ENCODE data around the gene INTS11. TPM values are rescaled to one million over a fixed set of nuclear protein-coding genes. Genes with fewer than 3 reads are reported as not detected.
A peak's percentile ranks its signal among the peaks of the same experiment; 100 is the strongest.

INTS11 gene
- total RNA-seq, 1 experiment from 2014 or later: 142 TPM

DNA sequence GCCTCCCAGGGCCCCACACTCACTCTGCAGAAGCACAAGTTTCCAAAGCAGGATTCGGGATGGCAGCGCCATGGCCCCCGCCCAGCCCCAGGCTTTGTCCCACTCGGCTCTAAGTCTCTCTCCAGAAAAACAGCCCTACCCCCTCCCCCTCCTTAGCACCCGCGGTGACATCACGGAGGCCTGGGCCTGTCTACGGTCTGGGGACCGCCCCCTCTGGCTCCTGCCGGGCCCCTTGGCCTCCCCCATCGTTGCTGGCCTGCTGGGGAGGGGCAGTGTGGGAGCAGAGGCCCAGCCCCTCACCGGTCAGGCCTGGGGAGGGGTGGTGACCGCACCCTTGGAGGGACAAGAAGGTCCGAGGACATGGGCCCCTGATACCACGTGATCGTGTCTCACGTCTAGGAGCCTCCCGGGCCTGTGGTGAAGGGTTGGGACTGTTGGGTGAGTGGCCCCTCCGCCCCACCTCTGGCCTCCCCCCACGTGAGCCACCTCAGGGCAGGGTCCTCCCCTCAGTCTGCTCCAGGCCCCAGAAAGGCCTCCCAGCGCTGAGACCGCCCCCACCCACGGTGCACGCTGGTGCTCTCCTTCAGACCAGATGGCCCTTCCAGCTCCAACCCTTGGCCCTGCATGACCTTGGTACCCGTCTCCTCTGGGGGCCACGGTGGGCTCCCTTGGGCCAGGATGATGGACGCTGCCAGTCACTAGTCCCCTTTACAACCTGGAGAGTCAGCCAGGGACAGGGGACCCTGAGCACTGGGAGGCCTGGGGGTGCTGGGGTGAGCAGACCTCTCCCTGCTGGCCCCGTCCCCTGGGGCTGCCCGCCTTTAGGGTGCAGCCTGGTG lies 34.2 kb upstream of the INTS11 start, which contains the start of gene MXRA8:
Gene MXRA8, minus strand, starts transcription at position 123 of the 839 bp plus-strand sequence. Its CDS starts 51 bp downstream, at position 72.
- no peak for DNase-seq (ENCODE audit: low read depth)

DNA sequence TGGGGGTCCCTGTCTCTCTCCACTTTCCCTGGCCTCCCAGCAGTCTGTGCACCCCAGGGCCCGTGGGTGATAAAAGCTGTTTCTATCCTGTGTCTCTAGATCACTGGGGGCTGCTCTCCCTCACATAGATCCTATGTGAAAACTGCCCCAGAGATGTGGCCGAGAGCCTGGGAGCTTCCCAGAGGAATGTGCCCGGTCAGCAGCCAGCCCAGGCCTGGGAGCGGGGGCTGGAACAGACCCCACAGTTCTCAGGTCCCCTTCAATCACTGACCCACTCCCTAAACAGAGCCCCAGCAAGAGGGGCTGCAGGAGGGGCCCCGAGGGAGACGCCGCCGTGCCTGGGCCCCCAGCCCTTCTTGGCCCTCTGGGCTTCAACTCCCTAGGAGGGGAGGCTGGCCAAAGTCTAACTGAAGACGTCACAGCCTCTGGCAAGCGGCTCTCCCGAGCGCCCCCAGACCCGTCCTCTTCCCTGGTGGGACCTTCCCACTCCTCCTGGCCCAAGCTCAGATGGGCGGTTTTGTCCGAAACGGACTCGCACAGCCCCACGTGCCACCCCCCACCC lies 33.5 kb upstream of the INTS11 start:
- no peak for DNase-seq (ENCODE audit: low read depth)

GRCh38 chr1:1356796-1357401 lies 32.4 kb upstream of the INTS11 start:
- DNase-seq (ENCODE audit: low read depth): no peak

DNA sequence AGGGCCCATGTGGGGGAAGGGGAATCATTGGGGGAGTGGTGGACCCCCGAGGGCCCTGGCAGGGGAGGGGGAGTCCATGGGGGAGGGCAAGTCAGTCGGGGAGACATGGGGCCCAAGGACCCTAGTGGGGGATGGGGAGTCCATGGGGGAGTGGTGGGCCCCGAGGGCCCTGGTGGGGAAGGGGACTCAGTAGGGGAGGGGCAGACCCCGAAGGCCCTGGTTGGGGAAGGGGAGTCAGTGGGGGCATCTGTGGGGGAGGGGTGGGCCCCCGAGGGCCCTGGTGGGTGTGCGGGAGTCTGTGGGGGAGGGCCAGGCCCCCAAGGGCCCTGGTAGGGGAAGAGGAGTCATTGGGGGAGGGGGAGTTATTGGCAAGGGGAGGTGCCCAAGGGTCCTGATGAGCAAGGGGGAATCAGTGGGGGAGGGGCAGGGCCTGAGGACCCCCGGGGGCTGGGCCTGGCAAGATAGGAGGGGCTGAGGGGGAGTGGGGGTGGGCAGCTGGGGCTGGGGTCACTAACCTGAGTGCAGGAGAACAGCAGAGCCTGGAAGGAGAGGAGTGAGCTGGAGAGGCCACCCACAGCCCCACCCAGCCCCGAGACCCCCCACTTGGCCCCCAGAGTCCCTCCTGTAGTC lies 31.8 kb upstream of the INTS11 start:
- DNase-seq (ENCODE audit: low read depth): no peak

DNA sequence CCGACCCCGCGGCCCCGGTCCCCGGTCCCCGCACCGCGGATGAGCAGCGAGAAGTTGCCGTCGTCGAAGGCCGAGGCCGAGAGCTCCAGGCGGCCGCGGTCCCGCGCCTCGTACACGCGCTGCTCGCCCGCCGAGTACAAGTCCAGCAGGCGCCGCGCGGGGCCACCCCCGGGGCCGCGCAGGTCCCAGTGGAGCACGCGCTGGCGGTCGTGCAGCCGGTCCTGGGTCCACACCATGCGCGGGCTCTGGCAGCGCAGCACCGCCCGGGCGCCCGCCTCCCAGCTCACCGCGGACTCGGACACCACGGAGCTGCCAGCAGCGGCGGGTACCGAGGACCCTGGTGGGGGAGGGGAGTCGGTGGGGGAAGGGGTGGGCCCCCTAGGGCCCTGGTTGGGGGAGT lies 31.0 kb upstream of the INTS11 start:
- DNase-seq (ENCODE audit: low read depth): no peak

GRCh38 chr1:1354271-1355247 lies 30.1 kb upstream of the INTS11 start:
- DNase-seq (ENCODE audit: low read depth): no peak

DNA sequence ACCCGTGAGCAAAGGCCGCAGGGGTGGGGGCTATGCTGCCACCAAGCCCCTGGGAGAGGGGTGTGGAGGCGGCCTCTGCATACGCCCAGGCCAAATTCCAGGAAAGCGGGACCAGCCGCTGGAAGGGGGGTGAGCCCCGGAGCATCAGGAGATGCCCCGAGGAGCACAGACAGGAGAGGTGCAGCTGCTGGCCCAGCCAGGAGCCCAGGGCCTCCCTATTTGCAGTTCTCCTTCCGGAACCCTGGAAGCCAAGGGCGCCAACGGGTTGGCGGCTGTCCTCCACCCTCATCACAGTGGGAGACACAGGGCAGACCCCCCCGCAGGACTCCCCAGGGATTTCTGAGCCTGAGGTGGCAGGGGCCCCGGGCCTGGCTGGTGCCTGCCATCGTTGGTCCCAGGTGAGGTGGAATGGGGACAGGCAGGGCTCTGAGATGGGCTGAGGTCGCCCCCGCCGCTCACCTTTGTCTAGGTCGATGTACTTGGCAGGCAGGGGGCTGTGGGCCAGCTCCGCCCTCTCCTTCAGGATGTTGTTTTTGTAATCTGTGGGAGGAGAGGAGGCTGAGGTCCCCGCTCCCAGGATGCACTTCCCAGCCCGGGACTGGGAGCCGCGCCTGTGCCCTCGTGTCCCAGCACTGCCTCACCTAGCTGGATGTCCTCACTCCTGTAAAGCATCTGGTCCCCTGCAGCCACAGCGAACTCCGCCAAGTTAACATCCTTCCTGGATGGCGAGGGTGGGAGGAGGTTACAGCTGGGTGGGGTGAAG lies 29.1 kb upstream of the INTS11 start:
- DNase-seq (ENCODE audit: low read depth): no peak

DNA sequence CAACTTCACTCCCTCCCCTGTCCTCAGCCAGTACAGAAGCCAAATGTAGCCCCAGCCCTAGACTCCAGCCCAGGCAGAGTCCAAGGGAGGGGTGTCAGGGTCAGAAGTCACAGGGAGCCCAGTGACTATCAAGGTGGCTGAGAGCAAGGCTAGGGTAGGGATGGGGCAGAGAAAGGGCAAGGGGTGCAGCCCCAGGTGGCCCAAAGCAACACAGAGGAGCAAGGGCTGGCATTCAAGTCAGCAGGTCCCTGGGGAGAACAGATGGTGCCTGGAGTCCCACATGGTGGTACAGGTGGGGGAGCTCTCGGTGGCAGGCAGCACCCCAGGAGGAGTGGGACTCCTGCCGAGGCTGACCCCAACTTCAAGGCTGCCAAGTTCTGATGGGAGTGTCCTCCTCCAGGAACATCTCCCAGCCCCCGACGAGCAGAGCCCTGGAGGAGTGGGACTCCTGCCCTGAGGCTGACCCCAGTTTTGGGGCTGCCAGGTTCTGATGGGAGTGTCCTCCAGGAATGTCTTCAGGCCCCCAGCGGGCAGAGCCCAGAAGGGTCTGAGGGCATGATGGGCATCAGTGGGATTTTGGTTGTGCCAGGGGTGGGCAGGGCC lies 28.4 kb upstream of the INTS11 start:
- DNase-seq (ENCODE audit: low read depth): no peak

- DNase-seq (ENCODE audit: low read depth): no peak
Measured at GRCh38 chr1:1351511-1352427, 27.3 kb upstream of the INTS11 start.

GRCh38 chr1:1349256-1350012 lies 25.0 kb upstream of the INTS11 start, which contains the start of gene DVL1:
DVL1 (minus strand) TSS chr1:1349418; CDS start chr1:1349065, 353 bp downstream.
- peak; percentile 39 for DNase-seq (ENCODE audit: low read depth)

DNA sequence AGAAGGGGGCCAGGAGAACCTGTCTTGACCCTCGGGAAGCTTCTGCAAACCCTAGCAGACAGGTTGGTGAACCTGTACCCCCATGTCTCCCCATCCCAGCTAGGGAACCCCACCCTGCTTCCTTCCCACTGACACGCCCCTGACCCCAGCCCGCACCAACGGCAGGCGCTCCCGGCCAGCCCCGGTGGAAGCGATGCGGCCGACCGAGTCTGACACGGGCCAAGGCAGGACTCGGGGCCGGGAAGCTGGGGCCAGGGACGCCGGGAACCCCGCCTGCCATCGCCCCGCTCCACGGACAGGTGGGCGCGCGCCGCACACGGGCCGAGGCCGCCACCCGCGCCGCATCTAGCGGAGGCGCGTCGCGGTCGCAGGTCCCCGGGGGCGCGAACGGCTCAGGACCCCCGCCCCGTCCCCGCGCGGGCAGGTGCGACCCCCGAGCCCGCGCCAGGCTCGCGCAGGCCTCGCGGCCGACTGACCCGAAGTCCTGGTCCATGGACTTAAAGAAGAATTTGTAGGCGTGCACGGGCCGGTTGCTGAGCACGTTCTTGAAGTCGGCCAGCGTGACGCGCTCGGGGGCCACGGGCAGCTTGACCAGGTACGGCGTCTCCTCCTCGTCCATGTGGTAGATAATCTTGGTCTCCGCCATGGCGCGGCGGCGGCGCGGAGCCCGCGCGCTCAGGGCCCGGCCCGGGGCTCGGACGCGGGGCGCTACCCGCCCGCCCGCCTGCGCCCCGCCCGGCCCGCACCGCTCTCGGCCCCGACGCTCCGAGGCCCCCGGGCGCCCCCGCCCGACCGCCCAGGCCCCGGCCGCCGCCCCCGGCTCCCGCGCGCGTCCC lies 24.2 kb upstream of the INTS11 start:
- DNase-seq (ENCODE audit: low read depth): no peak

GRCh38 chr1:1347663-1348419 lies 23.4 kb upstream of the INTS11 start:
- DNase-seq (ENCODE audit: low read depth): peak; percentile 55

- DNase-seq (ENCODE audit: low read depth): no peak
Measured at GRCh38 chr1:1347026-1347595, 22.7 kb upstream of the INTS11 start.

- DNase-seq (ENCODE audit: low read depth): no peak
Measured at GRCh38 chr1:1346501-1346890, 22.0 kb upstream of the INTS11 start.

GRCh38 chr1:1345860-1346500 lies 21.5 kb upstream of the INTS11 start:
- DNase-seq (ENCODE audit: low read depth): no peak
